HUES6 (cell line): ENCODE data around the gene TNS2.
"Not testable (repeated sequence)": the region's sequence is repeated elsewhere in the genome, so short reads cannot be mapped to it uniquely, and the experiment has no call there.

Experiments
- H3K27ac ChIP-seq: 2 replicates; pipeline ENCODE4 v1.7.0; 2013; ENCODE audit warnings: low read depth, mild to moderate bottlenecking, low read length, inconsistent platforms
- H3K27me3 ChIP-seq: 2 replicates; pipeline ENCODE4 v1.6.1; 2013; ENCODE audit warnings: low read length; ENCODE audit not compliant: control insufficient read depth, insufficient read depth
- H3K36me3 ChIP-seq: 2 replicates; pipeline ENCODE4 v1.6.1; 2013; ENCODE audit warnings: low read length; ENCODE audit not compliant: control insufficient read depth, insufficient read depth
- H3K4me1 ChIP-seq: 2 replicates; pipeline ENCODE4 v1.6.1; 2013; ENCODE audit warnings: low read length; ENCODE audit not compliant: control insufficient read depth, insufficient read depth
- H3K4me3 ChIP-seq: 2 replicates; pipeline ENCODE4 v1.5.1; 2013; ENCODE audit warnings: low read depth, low read length
- H3K9ac ChIP-seq: one replicate; pipeline ENCODE4 v1.6.1; 2013; ENCODE audit warnings: mild to moderate bottlenecking, low read length
- H3K9me3 ChIP-seq: 2 replicates; pipeline ENCODE4 v1.6.1; 2013; ENCODE audit warnings: low read depth, low read length; ENCODE audit not compliant: control insufficient read depth, insufficient read depth

The TNS2 gene

GRCh38 chr12:53011889-53012288 is 38.0 kb upstream of the TNS2 start:
- no peak overlapping the region for H3K9ac ChIP-seq
- H3K4me1 ChIP-seq: peaks cover 12% of the 10 kb centered on the region
- no peak overlapping the region for H3K4me3 ChIP-seq
- no peak overlapping the region for H3K27ac ChIP-seq
- H3K36me3 ChIP-seq: peaks cover 77% of the 10 kb centered on the region
- no peaks in the 10 kb centered on the region for H3K27me3 ChIP-seq
- no peaks in the 10 kb centered on the region for H3K9me3 ChIP-seq

GRCh38 chr12:53012928-53013327 is 36.9 kb upstream of the TNS2 start:
- H3K4me1 ChIP-seq: peaks cover 6% of the 10 kb centered on the region
- no peak overlapping the region for H3K9ac ChIP-seq
- 0 out of 2 replicates have a peak overlapping the region, but pooled peaks have one; percentile 2 for H3K27ac ChIP-seq
- H3K9me3 ChIP-seq: no peaks in the 10 kb centered on the region
- peaks cover 82% of the 10 kb centered on the region for H3K36me3 ChIP-seq
- no peaks in the 10 kb centered on the region for H3K27me3 ChIP-seq
- H3K4me3 ChIP-seq: no peak overlapping the region

- peaks cover 82% of the 10 kb centered on the region for H3K36me3 ChIP-seq
Measured at GRCh38 chr12:53014709-53015108, 35.2 kb upstream of the TNS2 start.

GRCh38 chr12:53025250-53025649 is 24.6 kb upstream of the TNS2 start:
- Histone ChIP-seq H3K9me3 (no peaks in the 10 kb centered on the region), H3K9ac (no peak overlapping the region), H3K27ac (no peak overlapping the region), H3K27me3 (no peaks in the 10 kb centered on the region), H3K4me1 (no peaks in the 10 kb centered on the region), H3K36me3 (peaks cover 94% of the 10 kb centered on the region), H3K4me3 (no peak overlapping the region)

More at GRCh38 chr12:53014709-53015108, 35.2 kb upstream of the TNS2 start:
- Histone ChIP-seq H3K27me3 (no peaks in the 10 kb centered on the region), H3K27ac (no peak overlapping the region), H3K9me3 (no peaks in the 10 kb centered on the region), H3K4me3 (no peak overlapping the region), H3K4me1 (no peaks in the 10 kb centered on the region; the same call in 1 of the 2 replicates), H3K9ac (no peak overlapping the region)

GRCh38 chr12:53027014-53027413 is 22.9 kb upstream of the TNS2 start:
- not testable (repeated sequence) for H3K4me1 ChIP-seq, H3K27me3 ChIP-seq, H3K4me3 ChIP-seq, H3K9ac ChIP-seq, H3K27ac ChIP-seq, H3K9me3 ChIP-seq
- peaks cover 94% of the 10 kb centered on the region for H3K36me3 ChIP-seq

GRCh38 chr12:53031616-53032015 is 18.2 kb upstream of the TNS2 start:
- Histone ChIP-seq H3K36me3 (peaks cover 92% of the 10 kb centered on the region), H3K4me3 (no peak overlapping the region), H3K9me3 (no peaks in the 10 kb centered on the region), H3K9ac (no peak overlapping the region), H3K4me1 (no peaks in the 10 kb centered on the region), H3K27me3 (no peaks in the 10 kb centered on the region), H3K27ac (no peak overlapping the region)

- not testable (repeated sequence) for H3K4me3 ChIP-seq, H3K4me1 ChIP-seq, H3K27ac ChIP-seq, H3K9me3 ChIP-seq, H3K9ac ChIP-seq, H3K27me3 ChIP-seq
- peaks cover 92% of the 10 kb centered on the region for H3K36me3 ChIP-seq
Measured at GRCh38 chr12:53033832-53034231, 16.0 kb upstream of the TNS2 start.

GRCh38 chr12:53034459-53034858 is 15.4 kb upstream of the TNS2 start:
- Histone ChIP-seq H3K36me3 (peaks cover 92% of the 10 kb centered on the region), H3K4me1 (no peaks in the 10 kb centered on the region), H3K4me3 (no peak overlapping the region), H3K9ac (no peak overlapping the region), H3K27ac (no peak overlapping the region), H3K9me3 (no peaks in the 10 kb centered on the region), H3K27me3 (no peaks in the 10 kb centered on the region)

- Histone ChIP-seq H3K27me3 (no peaks in the 10 kb centered on the region), H3K9me3 (no peaks in the 10 kb centered on the region), H3K4me3 (no peak overlapping the region), H3K27ac (no peak overlapping the region), H3K9ac (no peak overlapping the region), H3K4me1 (no peaks in the 10 kb centered on the region), H3K36me3 (peaks cover 89% of the 10 kb centered on the region)
Measured at GRCh38 chr12:53036802-53037201, 13.1 kb upstream of the TNS2 start.

- no peak overlapping the region for H3K4me3 ChIP-seq
- no peaks in the 10 kb centered on the region for H3K9me3 ChIP-seq
- H3K36me3 ChIP-seq: peaks cover 60% of the 10 kb centered on the region
- H3K9ac ChIP-seq: no peak overlapping the region
- H3K27ac ChIP-seq: no peak overlapping the region
- H3K4me1 ChIP-seq: peaks cover 10% of the 10 kb centered on the region
- peaks cover 7% of the 10 kb centered on the region for H3K27me3 ChIP-seq
Measured at GRCh38 chr12:53039851-53040250, 10.0 kb upstream of the TNS2 start.

- Histone ChIP-seq H3K9ac (no peak overlapping the region), H3K9me3 (no peaks in the 10 kb centered on the region), H3K4me3 (no peak overlapping the region), H3K36me3 (peaks cover 33% of the 10 kb centered on the region), H3K4me1 (peaks cover 27% of the 10 kb centered on the region), H3K27ac (no peak overlapping the region), H3K27me3 (peaks cover 20% of the 10 kb centered on the region)
Measured at GRCh38 chr12:53042607-53043454, 7.0 kb upstream of the TNS2 start.
